HCT116 (cell line): ENCODE results near the gene PEF1. TPM values are rescaled to one million over a fixed set of nuclear protein-coding genes. Genes with fewer than 3 reads are reported as not detected.
A peak's percentile ranks its signal among the peaks of the same experiment; 100 is the strongest.

Experiments
- ATAC-seq: fragments of 200-7000 bp; cut with Tn5 transposase; 2 replicates; pipeline ENCODE4 v1.9.1; 2020; ENCODE audit warnings: mild to moderate bottlenecking, moderate library complexity
- BruUV-seq: library from RNA; stranded (reverse); fragments of 400-500 nt; replicated peaks from 2 replicates; lab custom pipeline; 2021; lab: Mats Ljungman, UMichigan
- CTCF ChIA-PET: fragments of 300-600 bp; sonication (Branson Sonifier 250); formaldehyde crosslinking; loops from one replicate; lab custom pipeline; 2021; ENCODE audit warnings: antibody characterized with exemption; lab: Charles Lee
- POLR2A ChIA-PET: fragments of 300-600, 350-600 bp; sonication (Branson Sonifier 250); formaldehyde crosslinking; loops from one replicate; lab custom pipeline; 2021; ENCODE audit warnings: antibody characterized with exemption; lab: Charles Lee
- RAD21 ChIA-PET, 2 experiments: fragments of 300-600 bp; sonication (Branson Sonifier 250); formaldehyde crosslinking; loops; one replicate each; lab custom pipeline; 2023; ENCODE audit warnings: low total read pairs in 2 of 2; ENCODE audit not compliant: uncharacterized antibody in 2 of 2, unreplicated experiment in 2 of 2, low non-redundant PET in 1 of 2; lab: Charles Lee
- DNase-seq: peaks from one replicate; pipeline ENCODE4 v3.0.0-alpha.2; 2010; ENCODE audit warnings: low read depth, low spot score
- H2AFZ ChIP-seq: fragments of 200-600 bp; shearing (Covaris generic), sonication (generic); 2 replicates; pipeline ENCODE4 v1.6.1; 2017; ENCODE audit warnings: low read depth, mixed run types, mixed read lengths, antibody characterized with exemption, low read length; ENCODE audit not compliant: poor library complexity, severe bottlenecking
- H3K27ac ChIP-seq: 2 replicates; pipeline ENCODE4 v1.5.1; 2012; ENCODE audit warnings: low read depth, low read length
- H3K27me3 ChIP-seq: fragments of 200-600 bp; sonication (generic); 2 replicates; pipeline ENCODE4 v1.6.1; 2016; ENCODE audit warnings: mixed run types, low read length, mixed read lengths; ENCODE audit not compliant: insufficient read depth
- H3K36me3 ChIP-seq, 2 experiments: fragments of 200-500 bp in 1 of 2; fragments of 200-600 bp in 1 of 2; sonication (Bioruptor generic) in 1 of 2; sonication (generic) in 1 of 2; 2 replicates each; pipeline versions ENCODE4 v1.5.1 to v1.6.1; 2014 to 2016; ENCODE audit warnings: low read length in 2 of 2, inconsistent platforms in 1 of 2, mixed read lengths in 1 of 2, mixed run types in 1 of 2; ENCODE audit not compliant: insufficient read depth in 2 of 2, control insufficient read depth in 1 of 2
- H3K4me1 ChIP-seq, 2 experiments: fragments of 200-600 bp in 1 of 2; sonication (generic) in 1 of 2; 2 replicates each; pipeline versions ENCODE4 v1.5.1 to v1.6.1; 2012 to 2017; ENCODE audit warnings: low read length in 2 of 2, inconsistent platforms in 1 of 2, mild to moderate bottlenecking in 1 of 2, mixed read lengths in 1 of 2, mixed run types in 1 of 2, moderate library complexity in 1 of 2; ENCODE audit not compliant: insufficient read depth in 2 of 2, control insufficient read depth in 1 of 2
- H3K4me2 ChIP-seq: fragments of 200-600 bp; sonication (generic); 2 replicates; pipeline ENCODE4 v1.6.1; 2017; ENCODE audit warnings: mixed run types, low read length, mixed read lengths
- H3K4me3 ChIP-seq, 2 experiments: fragments of 200-600 bp in 1 of 2; sonication (generic) in 1 of 2; replicated peaks in 1 of 2; 2 replicates each; pipeline ENCODE4 v1.5.1; 2011 to 2016; ENCODE audit warnings: low read length in 2 of 2, control low read depth in 1 of 2, low read depth in 1 of 2, mild to moderate bottlenecking in 1 of 2, mixed read lengths in 1 of 2, mixed run types in 1 of 2
- H3K79me2 ChIP-seq: fragments of 200-600 bp; sonication (generic); 2 replicates; pipeline ENCODE4 v1.6.1; 2017; ENCODE audit warnings: mild to moderate bottlenecking, mixed run types, low read length, moderate library complexity, mixed read lengths; ENCODE audit not compliant: insufficient read depth
- H3K9ac ChIP-seq: fragments of 200-600 bp; sonication (generic); 2 replicates; pipeline ENCODE4 v1.6.1; 2016; ENCODE audit warnings: low read length, mixed read lengths
- H3K9me2 ChIP-seq: fragments of 200-600 bp; sonication (generic), shearing (Covaris generic); 2 replicates; pipeline ENCODE4 v1.6.1; 2017; ENCODE audit warnings: mixed run types, mild to moderate bottlenecking, moderate library complexity; ENCODE audit not compliant: insufficient read depth
- H3K9me3 ChIP-seq, 2 experiments: fragments of 200-500 bp in 1 of 2; fragments of 200-600 bp in 1 of 2; sonication (Bioruptor generic) in 1 of 2; sonication (generic) in 1 of 2; 2 replicates each; pipeline ENCODE4 v1.6.1; 2014 to 2017; ENCODE audit warnings: low read length in 2 of 2, mixed read lengths in 2 of 2, inconsistent platforms in 1 of 2, low read depth in 1 of 2, mild to moderate bottlenecking in 1 of 2, mixed run types in 1 of 2, moderate library complexity in 1 of 2; ENCODE audit not compliant: control insufficient read depth in 1 of 2, insufficient read depth in 1 of 2
- H4K20me1 ChIP-seq: fragments of 200-600 bp; sonication (generic), shearing (Covaris generic); 2 replicates; pipeline ENCODE4 v1.6.1; 2017; ENCODE audit warnings: mixed run types, mild to moderate bottlenecking, moderate library complexity; ENCODE audit not compliant: insufficient read depth
- ATF3 ChIP-seq: IDR thresholded peaks from 2 replicates; pipeline ENCODE4 v1.6.1; 2012
- CBX3 ChIP-seq: IDR thresholded peaks from 2 replicates; pipeline ENCODE4 v1.6.1; 2012; ENCODE audit warnings: low read depth
- CEBPB ChIP-seq: IDR thresholded peaks from 2 replicates; pipeline ENCODE4 v1.6.1; 2012; ENCODE audit warnings: low read depth
- CTCF ChIP-seq, 3 experiments: fragments of 200-600 bp in 1 of 3; sonication (generic) in 1 of 3; IDR thresholded peaks in 2 of 3; conservative IDR thresholded peaks in 1 of 3; 2 replicates each; pipeline ENCODE4 v1.5.1; 2012 to 2017; ENCODE audit warnings: low read depth in 2 of 3, low read length in 2 of 3, antibody characterized with exemption in 1 of 3, borderline replicate concordance in 1 of 3, control low read depth in 1 of 3, mild to moderate bottlenecking in 1 of 3, mixed read lengths in 1 of 3, mixed run types in 1 of 3, moderate library complexity in 1 of 3; ENCODE audit not compliant: insufficient read depth in 1 of 3
- EGR1 ChIP-seq: IDR thresholded peaks from 2 replicates; pipeline ENCODE4 v1.6.1; 2012; ENCODE audit warnings: low read depth
- ELF1 ChIP-seq: IDR thresholded peaks from 2 replicates; pipeline ENCODE4 v1.6.1; 2012; ENCODE audit warnings: low read depth, borderline replicate concordance
- EZH2 ChIP-seq: fragments of 200-600 bp; sonication (generic); IDR thresholded peaks from 2 replicates; pipeline ENCODE4 v1.6.1; 2017; ENCODE audit warnings: antibody characterized with exemption, mixed run types
- EZH2phosphoT487 ChIP-seq: fragments of 200-600 bp; IDR thresholded peaks from 2 replicates; pipeline ENCODE4 v1.6.1; 2018; ENCODE audit warnings: antibody characterized with exemption, borderline replicate concordance
- FOSL1 ChIP-seq: IDR thresholded peaks from 2 replicates; pipeline ENCODE4 v1.6.1; 2012; ENCODE audit warnings: low read depth
- JUND ChIP-seq: IDR thresholded peaks from 2 replicates; pipeline ENCODE4 v1.6.1; 2012
- MAX ChIP-seq: IDR thresholded peaks from 2 replicates; pipeline ENCODE4 v1.6.1; 2012
- POLR2A ChIP-seq: IDR thresholded peaks from 2 replicates; pipeline ENCODE4 v1.7.0; 2011; ENCODE audit warnings: borderline replicate concordance; ENCODE audit not compliant: insufficient read depth, insufficient read length; ENCODE audit errors: extremely low read depth
- POLR2AphosphoS5 ChIP-seq: IDR thresholded peaks from 2 replicates; pipeline ENCODE4 v1.6.1; 2011; ENCODE audit warnings: mild to moderate bottlenecking, low read depth, low read length, moderate library complexity
- SIN3A ChIP-seq: IDR thresholded peaks from 2 replicates; pipeline ENCODE4 v1.6.1; 2012; ENCODE audit warnings: low read depth
- SP1 ChIP-seq: IDR thresholded peaks from 2 replicates; pipeline ENCODE4 v1.6.1; 2012; ENCODE audit warnings: low read depth
- SRF ChIP-seq: IDR thresholded peaks from 2 replicates; pipeline ENCODE4 v1.6.1; 2012; ENCODE audit warnings: low read depth
- TCF7L2 ChIP-seq: IDR thresholded peaks from 2 replicates; pipeline ENCODE4 v1.7.0; 2011; ENCODE audit warnings: borderline replicate concordance, inconsistent platforms; ENCODE audit not compliant: insufficient read depth, insufficient read length; ENCODE audit errors: extremely low read depth
- ZBTB33 ChIP-seq: IDR thresholded peaks from 2 replicates; pipeline ENCODE4 v1.6.1; 2011; ENCODE audit warnings: mild to moderate bottlenecking, low read length, moderate library complexity; ENCODE audit not compliant: insufficient replicate concordance; ENCODE audit errors: extremely low read depth
- ZNF274 ChIP-seq: fragments of 200-500 bp; sonication (Bioruptor generic); IDR thresholded peaks from 2 replicates; pipeline ENCODE4 v1.6.1; 2014; ENCODE audit warnings: mild to moderate bottlenecking, low read depth, low read length, inconsistent platforms
- intact Hi-C: fragments of 100-400 bp; cut with micrococcal nuclease; formaldehyde crosslinking; loops from 2 replicates; pipeline ENCODE4 v1.10.0; 2022
- total RNA-seq: library from RNA; stranded (reverse); gene quantifications from one replicate; pipeline ENCODE4 v1.2.1, GENCODE V29; 2021; ENCODE audit not compliant: unreplicated experiment

The PEF1 gene
- total RNA-seq, 1 experiment from 2014 or later = 37.6 TPM

GRCh38 chr1:31666263-31666963, 21.7 kb upstream of the PEF1 start:
- ChIA-PET RAD21 (interaction anchor here in 1 of 2 experiments (2.8 kb wide), 1 partner anchor 122 kb away, joined by 28 read pairs; no protein-coding TSS in a partner anchor), POLR2A (no interaction called here), CTCF (interaction anchor here (1.1 to 6.0 kb wide), 5 partner anchors 46 to 298 kb away, joined by 3 to 105 read pairs (median 3); no protein-coding TSS in a partner anchor)
- intact Hi-C loops = loop anchor here (10.0 kb wide), 1 partner anchor 298 kb away; no protein-coding TSS in a partner anchor
- Histone ChIP-seq H3K9ac (no peak overlapping the region), H3K27me3 (no peaks in the 10 kb centered on the region), H3K27ac (no peak overlapping the region), H3K4me2 (peak overlapping the region; percentile 45), H3K79me2 (no peaks in the 10 kb centered on the region), H3K9me2 (no peaks in the 10 kb centered on the region), H4K20me1 (no peaks in the 10 kb centered on the region), H3K4me3 (no peak overlapping the region), H3K4me1 (peaks cover 23 to 29% of the 10 kb centered on the region in 2 experiments), H3K36me3 (no peaks in the 10 kb centered on the region), H3K9me3 (no peaks in the 10 kb centered on the region), H2AFZ (no peak overlapping the region)
- ATAC-seq (0 out of 2 replicates have a peak, but pooled peaks have one; percentile 15), DNase-seq (no peak)
- no TSS peak for BruUV-seq
- no peak for TF ChIP-seq CBX3
- no peak for TF ChIP-seq TCF7L2
- no peak for TF ChIP-seq ATF3
- no peak for TF ChIP-seq MAX
- TF ChIP-seq EZH2phosphoT487 = no peak
- no peak for TF ChIP-seq CTCF (IDR thresholded peaks at IDR 0.05 in 2 of 3, conservative IDR thresholded peaks at IDR 0.05 in 1 of 3; ENCODE audit: borderline replicate concordance in 1 of 3, insufficient read depth in 1 of 3, low read depth in 2 of 3, low read length in 2 of 3)
- TF ChIP-seq POLR2AphosphoS5 = no peak
- no peak for TF ChIP-seq ZNF274
- TF ChIP-seq ZBTB33 = no peak
- no peak for TF ChIP-seq EGR1
- no peak for TF ChIP-seq FOSL1
- no peak for TF ChIP-seq JUND
- TF ChIP-seq CEBPB = no peak
- TF ChIP-seq SRF = no peak
- TF ChIP-seq POLR2A = no peak
- TF ChIP-seq SIN3A = no peak
- no peak for TF ChIP-seq SP1
- no peak for TF ChIP-seq ELF1
- no peak for TF ChIP-seq EZH2
